HG02759 (cell line): Measurements from ENCODE around the gene AKAP12.

Source experiments
- ATAC-seq: cut with Tn5 transposase; IDR thresholded peaks from one replicate; pipeline ENCODE4 v1.9.1; 2021; ENCODE audit warnings: mild to moderate bottlenecking, moderate library complexity; ENCODE audit not compliant: unreplicated experiment

Gene AKAP12

DNA sequence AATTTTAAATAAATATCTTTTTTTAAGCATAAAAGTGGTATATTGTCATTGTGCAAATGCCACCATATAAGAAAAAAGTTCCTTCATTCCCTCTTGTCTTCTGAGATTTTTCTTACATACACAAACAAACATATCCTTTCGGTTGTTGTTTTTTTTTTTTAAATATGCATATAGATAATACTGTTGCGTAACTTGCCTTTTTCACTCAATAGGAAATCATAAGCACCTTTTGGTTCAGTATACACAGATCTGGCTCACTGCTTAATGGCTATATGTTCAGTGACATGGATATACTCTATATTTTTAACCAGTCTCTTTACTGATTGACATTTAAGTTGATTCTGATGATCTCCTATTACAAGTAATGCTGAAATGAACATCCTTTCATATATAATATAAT lies 40.1 kb downstream of the AKAP12 start:
- no peak for ATAC-seq

DNA sequence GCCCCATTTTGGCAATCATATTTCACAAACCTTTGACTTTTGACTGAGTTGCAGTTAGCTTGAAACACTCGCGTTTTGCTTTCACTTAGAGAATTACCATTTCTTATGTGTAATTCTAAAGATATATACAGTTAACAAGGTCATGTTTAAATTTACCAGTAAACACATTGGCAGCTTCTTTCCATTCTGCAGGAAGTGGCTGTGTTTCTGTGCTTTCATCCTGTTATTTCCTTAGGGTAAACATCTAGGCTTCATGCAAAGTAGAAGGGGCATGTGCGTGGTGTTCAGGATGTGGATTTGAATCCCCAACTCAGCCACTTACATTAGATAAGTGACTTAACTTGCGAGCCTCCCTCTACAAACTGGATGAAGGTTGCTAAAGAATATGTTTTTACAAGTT lies 41.1 kb downstream of the AKAP12 start:
- ATAC-seq, result no peak

DNA sequence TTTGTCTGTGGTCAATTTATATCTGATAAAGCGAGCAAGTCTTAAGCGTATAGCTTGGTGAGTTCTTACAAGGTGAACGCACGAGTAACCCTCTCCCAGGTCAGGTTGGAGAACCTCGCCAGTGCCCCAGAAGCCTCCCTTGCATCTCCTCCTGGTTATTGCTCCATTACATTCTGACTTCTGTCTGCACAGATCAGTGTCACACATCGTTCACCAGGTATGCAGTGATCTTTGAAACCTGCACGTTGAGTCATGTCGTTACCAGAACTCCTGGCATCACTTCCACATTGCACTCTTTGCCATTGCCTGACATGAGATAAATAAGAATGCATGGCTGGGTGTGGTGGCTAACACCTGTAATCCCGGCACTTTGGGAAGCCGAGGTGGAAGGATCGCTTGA lies 44.2 kb downstream of the AKAP12 start:
- peak; percentile 59 for ATAC-seq

DNA sequence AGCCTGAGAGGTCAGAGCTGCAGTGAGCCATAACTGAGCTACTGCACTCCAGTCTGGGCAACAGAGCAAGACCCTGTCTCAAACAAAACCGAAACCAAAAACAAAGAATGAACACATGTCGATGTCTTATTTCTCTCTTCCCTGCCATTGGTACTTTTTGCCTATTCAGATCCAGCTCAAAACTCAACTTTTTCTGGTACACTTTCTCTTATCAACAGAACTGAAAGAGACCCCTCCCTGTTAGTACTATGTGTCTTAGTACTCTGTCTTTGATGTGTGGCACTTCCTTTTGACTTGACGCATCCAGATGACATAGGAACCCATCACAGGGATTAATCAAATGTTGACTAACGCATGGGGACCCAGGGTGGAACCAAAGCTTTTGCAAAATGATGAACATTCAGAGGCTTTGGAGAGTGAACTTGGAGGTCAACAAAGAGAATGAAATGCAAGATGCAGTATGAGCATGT lies 44.8 kb downstream of the AKAP12 start:
- ATAC-seq, result peak; percentile 68

DNA sequence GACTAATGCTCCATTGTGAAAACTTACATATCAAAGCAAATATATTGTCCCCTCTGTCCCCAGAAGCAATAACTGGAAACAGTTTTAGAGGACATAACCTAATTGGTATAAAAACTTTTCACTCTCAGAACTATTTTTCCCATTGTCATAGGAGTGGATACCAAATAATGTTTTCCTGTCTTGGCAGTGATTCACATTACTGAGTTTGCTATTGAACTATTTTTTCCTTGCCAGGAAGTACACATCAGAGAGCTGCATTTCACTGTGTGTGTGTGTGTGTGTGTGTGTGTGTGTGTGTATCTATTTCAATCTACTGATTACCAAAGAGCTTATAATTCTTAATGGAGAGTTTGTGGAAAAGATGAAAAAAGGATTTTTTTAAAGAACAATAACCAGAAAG lies 45.4 kb downstream of the AKAP12 start:
- no peak for ATAC-seq

DNA sequence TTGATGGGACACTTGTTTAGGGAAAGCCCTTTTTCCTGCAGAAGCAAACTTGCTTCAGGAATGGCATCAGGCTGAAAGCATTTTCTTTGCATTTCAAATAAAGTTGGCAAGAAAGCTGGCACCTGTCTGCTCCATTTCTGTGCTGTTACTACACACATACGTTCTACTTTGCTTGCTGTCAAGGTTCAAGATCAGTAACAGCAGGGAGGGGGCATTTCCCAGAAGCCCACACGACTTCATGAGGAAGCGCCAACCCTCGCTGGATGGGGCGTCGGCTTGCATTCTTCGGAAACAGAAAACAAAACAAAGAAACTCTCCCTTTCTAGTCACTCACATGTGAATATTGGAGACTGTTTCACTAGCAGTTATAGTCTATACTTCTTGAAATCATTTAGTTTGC lies 46.4 kb downstream of the AKAP12 start:
- no peak for ATAC-seq

DNA sequence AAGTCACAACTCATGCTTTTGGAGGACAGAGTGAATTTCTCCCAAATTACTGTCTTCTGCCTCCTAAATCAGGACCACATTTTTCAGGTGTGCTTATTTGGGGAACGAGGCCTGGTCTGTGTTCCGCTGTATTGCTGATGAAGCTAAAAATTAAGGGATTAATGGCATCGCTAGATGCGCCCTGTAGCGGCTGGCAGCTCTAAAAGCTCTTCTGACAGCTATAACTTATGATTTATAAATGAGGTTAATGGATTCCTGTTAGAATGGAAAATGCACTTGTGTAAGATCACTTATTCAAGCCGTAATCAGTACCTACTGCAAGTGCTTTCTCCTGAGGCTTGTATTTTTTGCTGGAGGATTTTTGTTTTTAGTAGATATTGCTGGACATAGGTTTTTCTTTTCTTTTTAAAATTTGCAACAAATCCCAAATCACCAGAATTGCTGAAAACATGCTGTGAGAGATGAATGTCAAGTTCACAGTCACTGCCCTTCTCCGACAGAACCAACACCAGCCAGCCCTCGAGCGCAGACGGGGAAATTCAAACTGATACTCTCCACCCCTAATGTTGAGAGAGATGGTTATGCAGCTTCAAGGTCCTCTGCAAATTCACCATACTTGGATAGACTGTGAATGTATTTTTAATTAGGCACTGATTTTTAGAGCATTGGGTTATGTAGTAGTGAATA lies 49.1 kb downstream of the AKAP12 start:
- ATAC-seq, result no peak

DNA sequence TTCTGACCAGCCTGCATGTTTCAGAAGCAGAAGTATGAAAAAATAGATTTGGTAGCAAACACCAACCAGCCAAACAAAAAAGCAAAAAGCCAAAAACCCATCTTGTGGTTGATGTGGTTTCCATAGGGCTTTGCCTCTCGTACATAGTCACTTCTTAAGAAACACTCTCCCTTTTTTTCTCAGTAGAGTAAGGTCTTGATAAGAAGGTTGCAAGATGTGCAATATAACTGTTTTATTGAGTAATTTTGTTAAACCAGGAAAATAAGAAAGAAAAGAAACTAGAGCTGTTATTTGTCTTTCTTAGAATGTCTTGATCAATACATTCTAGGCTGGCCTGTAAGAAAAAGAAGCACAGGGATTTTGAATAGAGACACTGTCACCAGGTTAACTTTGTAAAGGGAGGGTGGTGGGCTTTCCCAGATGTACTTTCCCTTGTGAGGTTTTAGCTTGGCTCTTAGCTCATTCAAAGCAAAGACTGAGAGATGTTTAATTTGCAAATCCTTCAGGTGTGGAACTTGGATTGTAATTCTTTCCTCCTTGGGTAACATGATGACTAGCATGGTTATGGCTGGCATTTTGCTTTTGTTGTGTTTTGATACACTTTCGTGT lies 49.7 kb downstream of the AKAP12 start:
- ATAC-seq, result no peak

DNA sequence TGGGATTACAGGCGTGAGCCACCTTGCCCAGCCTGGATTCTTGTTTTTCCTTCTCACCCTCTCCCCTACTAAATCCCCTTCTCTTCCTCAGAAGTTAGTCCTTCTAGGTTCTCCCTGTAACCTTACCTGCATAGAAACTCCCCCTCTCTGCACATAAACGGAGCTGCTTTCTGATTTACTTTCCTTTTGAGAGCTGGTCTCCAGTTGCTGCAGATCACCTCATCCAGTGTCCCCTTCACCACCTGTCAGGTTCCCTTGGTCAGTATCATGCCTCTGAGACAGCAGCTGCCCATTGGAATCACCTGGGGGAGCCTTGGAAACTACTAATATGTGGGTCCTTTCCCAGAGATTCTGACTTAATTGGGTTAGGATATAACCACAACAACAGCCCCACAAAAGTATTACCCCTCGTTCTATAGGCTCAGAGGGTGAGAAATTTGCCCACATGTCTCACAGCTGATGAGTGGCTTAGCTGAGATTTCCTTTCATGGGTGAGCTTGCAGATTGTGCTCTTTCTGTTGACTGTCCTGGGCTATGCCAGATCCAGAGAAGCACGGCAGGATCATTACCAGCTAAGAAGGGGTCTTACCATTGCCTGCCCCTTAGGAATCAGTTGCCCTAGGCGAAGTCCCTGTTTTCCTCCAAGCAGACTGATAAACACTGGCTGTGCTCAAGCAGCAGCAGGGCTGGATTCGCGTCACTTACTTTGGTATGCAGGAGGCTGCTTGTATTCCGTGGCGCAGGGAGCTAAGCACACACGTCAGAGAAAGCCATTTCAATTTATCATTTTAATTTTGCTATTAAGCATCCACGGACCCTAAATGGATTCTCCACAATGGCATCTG lies 51.3 kb downstream of the AKAP12 start:
- no peak for ATAC-seq

DNA sequence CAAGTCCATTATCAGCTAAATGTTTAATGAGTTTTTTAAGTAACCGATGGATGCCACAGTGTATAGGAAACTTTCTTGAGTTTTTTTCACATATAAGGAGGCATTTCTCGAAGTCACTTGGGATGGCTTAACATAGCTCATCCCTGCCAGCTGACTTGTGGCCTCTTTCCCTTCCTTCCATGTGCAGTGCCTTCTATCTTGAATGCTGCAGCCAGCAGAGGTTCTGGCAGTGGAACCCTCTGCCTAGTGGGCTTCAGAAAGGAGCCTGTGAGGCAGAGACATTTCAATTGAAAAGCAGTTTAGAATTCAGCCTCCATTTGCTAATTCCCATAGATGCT lies 51.9 kb downstream of the AKAP12 start:
- no peak for ATAC-seq

DNA sequence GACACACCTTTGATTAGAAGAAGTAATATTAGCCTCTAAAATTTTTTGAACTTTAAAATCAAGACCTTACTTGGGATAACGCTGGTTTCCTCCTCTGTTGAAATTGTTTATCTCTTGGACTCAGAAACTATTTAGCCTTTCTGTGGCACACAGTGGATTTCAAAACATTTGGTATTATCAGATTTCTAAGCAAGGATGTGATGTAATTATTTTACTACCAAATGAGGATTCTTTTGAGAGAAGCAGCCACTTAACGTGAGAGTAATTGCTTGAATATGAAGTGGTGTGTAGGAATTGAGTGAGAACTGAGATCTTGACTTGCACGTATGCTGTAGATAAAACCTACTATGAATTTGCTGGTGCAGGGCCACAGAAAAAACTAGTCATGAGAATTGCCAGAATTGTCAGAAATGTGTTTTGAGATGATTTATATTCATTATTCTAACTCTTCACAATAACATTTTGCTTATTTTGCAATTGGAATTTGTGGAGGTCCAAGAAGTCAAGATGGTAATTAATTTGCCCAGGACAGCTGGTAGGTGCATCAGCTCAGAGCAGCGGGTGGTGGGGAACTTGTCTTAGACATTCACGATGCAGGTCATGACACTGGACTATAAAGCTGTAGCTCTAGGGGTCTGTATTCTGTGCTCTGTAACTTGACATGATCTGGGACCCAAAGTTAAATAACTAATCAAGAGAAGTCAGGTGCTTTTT lies 53.4 kb downstream of the AKAP12 start:
- no peak for ATAC-seq

DNA sequence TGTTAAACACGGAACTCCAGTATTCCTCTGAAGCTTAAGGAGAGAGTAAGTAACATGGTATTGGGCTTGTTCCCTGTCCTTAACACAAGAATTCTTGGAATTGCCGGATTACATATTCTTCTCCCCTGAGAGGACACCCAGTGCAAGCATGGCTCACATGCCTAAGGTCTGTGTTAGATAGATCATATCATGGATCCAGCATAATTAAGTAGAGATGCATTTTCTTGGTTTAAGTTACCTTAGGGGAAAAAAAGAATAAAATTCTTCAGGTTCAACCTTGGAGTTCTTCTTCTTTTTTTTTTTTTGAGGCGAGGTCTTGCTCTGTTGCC lies 53.9 kb downstream of the AKAP12 start:
- ATAC-seq, result no peak

DNA sequence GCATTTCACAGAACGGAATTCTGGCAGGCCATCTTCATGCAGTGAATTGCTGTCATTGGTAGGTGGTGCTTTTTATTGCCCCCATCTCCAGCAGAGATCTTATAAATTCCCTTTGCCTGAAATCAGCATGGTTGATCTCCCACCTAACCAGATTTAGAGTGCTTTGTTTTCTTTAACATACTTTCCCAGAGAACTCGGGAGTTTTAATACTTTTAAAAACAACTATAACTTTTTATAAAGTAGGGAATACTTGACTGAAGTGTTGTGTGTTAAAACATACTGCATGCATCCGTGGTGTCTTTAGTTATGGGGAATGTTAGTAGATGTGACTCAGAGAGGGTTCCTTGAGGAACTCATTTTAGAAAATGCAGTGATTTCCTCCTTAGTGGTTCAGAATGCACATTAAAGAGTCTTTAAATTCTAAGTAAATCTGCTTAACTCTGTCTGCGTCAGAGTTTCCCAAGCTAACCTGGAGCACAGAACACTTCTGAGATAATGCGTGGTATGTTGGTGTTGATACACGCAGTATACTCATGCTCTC lies 54.9 kb downstream of the AKAP12 start:
- no peak for ATAC-seq

DNA sequence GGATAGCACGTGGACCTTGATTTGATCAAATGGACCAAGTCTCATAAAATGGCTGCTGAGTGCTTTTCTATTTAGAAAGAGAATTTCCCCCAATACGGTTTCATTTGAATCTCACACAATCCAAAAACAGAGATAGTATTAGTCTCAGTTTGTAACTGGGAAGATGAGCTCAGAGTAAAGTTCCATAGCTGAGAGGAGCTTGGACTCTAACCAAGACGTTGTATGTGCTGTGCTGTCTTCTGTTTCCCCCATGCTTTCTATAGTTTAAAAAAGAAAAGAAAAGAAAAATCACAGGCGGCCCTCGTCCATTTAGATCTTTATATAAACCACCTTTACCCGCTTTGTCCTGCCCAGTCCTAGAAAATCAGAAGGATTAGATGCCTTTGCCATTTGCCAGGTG lies 58.1 kb downstream of the AKAP12 start:
- no peak for ATAC-seq

DNA sequence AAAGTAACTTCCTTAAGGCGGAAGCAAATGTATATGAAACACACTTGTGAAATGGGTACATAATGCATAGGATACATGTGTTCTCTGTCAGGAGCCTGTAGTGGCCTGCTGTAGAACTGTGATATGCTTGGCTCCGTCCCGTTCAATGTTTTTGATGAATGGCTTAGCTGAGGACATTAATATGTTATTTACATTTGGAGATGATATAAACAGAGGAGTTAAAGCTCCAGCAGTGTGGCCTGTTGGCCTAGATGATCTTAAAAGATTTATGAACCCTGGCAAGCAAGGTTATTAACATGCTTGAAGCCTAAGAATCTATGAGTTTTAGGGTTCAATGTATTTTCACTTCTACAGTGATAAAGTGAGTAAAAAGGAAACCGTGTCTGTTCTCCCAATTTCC lies 59.2 kb downstream of the AKAP12 start:
- no peak for ATAC-seq

DNA sequence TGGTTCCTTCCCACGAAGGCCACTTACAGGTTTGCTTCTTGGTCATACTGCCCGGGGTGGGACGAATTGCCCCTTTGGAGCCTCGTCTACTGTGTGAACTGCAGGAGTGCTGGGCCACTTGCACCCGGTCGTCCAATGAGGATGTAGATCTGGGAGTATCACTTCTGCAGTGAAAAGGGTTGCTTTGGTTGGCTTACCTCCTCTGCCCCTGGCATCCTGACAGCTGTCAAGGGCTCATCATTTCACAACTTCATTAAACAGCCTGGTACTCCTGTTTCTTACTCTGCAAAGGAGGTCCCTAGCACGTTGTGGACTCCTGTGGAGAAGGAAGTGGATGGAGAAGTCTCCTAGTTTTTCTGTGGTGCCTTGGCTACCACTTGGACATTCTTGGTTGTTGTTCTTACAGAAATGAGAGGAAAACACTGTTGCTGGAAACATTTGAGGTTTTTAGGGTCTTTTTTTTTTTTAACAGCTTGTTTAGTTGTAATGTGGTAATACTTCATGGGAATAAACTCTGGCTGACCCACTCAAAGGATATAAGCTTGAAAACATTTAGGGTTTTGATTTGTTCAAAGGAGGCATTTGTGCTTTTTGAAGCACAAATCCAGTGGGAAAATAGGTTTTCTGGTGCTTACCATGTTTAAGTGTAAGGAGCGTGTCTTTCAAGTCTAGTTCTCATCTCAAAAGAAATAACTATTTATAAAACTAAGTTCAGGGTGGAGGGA lies 60.7 kb downstream of the AKAP12 start:
- ATAC-seq, result no peak

DNA sequence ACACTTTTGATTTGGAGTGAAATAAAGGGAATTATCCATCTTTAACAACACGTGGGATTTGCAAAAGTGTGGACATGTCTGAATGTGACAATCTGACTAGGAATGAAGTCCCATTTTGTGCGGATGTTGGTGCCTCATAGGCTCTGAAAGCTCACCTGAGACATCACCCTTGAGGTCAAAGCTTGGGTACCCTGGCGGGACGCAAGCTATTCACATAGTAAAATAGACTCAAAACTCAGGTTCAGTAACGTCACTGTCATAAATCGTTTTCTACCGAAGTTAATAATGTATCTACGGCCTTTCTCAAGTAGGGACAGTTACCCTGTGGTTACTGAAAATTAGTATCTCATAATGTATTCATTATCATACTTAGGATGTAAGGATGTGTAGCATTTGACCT lies 61.8 kb downstream of the AKAP12 start:
- no peak for ATAC-seq

DNA sequence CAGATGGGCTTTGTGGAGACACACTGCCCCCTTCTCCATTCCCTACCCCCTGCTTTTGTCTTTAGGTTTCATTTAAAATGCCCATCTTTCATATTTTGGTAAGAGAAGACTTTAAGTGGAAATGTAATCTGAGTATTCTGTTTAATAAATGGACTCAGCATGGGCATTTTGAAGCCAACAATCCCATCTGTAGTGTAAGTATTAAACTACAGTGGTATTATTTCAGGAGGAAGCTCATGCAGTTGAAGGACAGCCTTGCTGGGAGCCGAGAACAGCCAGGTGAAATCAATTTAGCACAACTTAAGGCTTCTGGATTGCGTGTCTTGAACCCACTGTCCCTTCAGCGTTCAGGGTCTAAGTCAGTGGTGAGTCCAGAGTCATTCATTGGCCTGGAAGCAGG lies 63.5 kb downstream of the AKAP12 start:
- no peak for ATAC-seq

DNA sequence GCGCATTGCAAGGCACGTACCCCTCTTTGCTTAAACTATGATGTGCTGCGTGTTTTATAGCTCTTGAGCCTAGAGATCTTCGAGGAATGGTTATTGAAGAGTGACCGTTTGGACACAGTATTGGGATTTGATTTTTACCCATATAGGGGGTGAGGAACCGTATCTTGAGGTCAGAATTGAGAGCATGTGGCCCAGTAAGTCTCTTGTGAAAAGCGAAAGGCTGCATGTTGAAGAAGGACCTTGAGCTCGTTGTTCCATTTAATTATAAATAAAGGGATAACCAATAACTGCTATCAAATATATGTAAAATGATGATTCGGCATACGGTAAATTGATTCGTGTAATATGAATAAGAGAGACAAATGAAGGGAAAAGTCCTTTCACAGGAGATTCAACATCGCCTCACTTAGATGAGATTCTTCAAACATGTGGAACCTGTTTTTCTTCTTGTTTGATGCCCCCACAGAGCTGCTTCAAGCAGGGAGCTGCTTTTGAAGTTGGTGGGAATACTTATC lies 66.6 kb downstream of the AKAP12 start:
- no peak for ATAC-seq

DNA sequence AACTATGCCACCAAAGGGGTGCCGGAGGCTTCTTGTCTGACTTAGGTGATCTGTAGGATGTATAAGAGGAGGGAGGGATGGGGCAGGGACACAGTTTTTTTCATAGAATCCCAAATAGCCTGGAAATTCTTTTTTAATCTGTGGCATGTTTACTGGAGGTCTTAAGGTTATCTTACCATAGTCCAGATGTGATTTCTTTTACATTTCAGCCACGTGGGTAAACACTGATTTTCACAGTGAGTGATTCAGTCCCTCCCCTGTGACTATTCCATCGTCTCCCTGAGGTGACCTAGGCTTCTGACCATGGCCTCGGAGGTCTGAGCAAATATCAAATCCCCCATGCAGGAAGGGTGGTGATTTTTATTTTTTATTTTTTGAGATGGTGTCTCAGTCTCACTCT lies 67.7 kb downstream of the AKAP12 start:
- ATAC-seq, result no peak
